ENCODE results near the gene GALNT8.

Gene GALNT8

GRCh38 chr12:4763549-4763948 lies 43.3 kb downstream of the GALNT8 start:
- no peak overlapping the region for H3K27ac ChIP-seq (ENCODE audit: low read depth, low read length)
- no peaks in the 10 kb centered on the region for H4K20me1 ChIP-seq (ENCODE audit: low read depth, low read length)
- H3K4me2 ChIP-seq (ENCODE audit: low read depth, low read length, poor library complexity, severe bottlenecking) = no peak overlapping the region
- no peak overlapping the region for H3K4me3 ChIP-seq (ENCODE audit: insufficient read depth, low read length, poor library complexity, severe bottlenecking)
- no peaks in the 10 kb centered on the region for H3K9me2 ChIP-seq (replicated peaks; ENCODE audit: insufficient read depth, low read length)
- TF ChIP-seq EZH2phosphoT487 (conservative IDR thresholded peaks at IDR 0.05; ENCODE audit: low read length) = no peak
- TF ChIP-seq CTCF (IDR thresholded peaks at IDR 0.05; ENCODE audit: insufficient read depth, low read length, poor library complexity, severe bottlenecking) = no peak
- H3K36me3 ChIP-seq (ENCODE audit: low read length) = no peaks in the 10 kb centered on the region
- H2AFZ ChIP-seq (ENCODE audit: low read depth, low read length, severe bottlenecking) = no peak overlapping the region
- no peaks in the 10 kb centered on the region for H3K27me3 ChIP-seq (ENCODE audit: low read length)
- H3K9me3 ChIP-seq (ENCODE audit: insufficient read depth, low read length) = no peaks in the 10 kb centered on the region
- H3F3A ChIP-seq (ENCODE audit: insufficient read depth) = no peaks in the 10 kb centered on the region
- no peaks in the 10 kb centered on the region for H3K79me2 ChIP-seq (ENCODE audit: insufficient read depth, low read length)
- no peak overlapping the region for H3K9ac ChIP-seq (ENCODE audit: low read length)

- H3K9me3 ChIP-seq (ENCODE audit: insufficient read depth, low read length) = no peaks in the 10 kb centered on the region
- no peak overlapping the region for H3K27ac ChIP-seq (ENCODE audit: low read depth, low read length)
- H3K4me3 ChIP-seq (ENCODE audit: insufficient read depth, low read length, poor library complexity, severe bottlenecking) = no peak overlapping the region
- H3K4me2 ChIP-seq (ENCODE audit: low read depth, low read length, poor library complexity, severe bottlenecking) = no peak overlapping the region
- H3K79me2 ChIP-seq (ENCODE audit: insufficient read depth, low read length) = no peaks in the 10 kb centered on the region
- H3K9me2 ChIP-seq (replicated peaks; ENCODE audit: insufficient read depth, low read length) = no peaks in the 10 kb centered on the region
- no peak overlapping the region for H3K9ac ChIP-seq (ENCODE audit: low read length)
- H4K20me1 ChIP-seq (ENCODE audit: low read depth, low read length) = no peaks in the 10 kb centered on the region
- no peak for TF ChIP-seq CTCF (IDR thresholded peaks at IDR 0.05; ENCODE audit: insufficient read depth, low read length, poor library complexity, severe bottlenecking)
- TF ChIP-seq EZH2phosphoT487 (conservative IDR thresholded peaks at IDR 0.05; ENCODE audit: low read length) = no peak
- H3K27me3 ChIP-seq (ENCODE audit: low read length) = no peaks in the 10 kb centered on the region
- H3K36me3 ChIP-seq (ENCODE audit: low read length) = no peaks in the 10 kb centered on the region
- no peak overlapping the region for H2AFZ ChIP-seq (ENCODE audit: low read depth, low read length, severe bottlenecking)
- no peaks in the 10 kb centered on the region for H3F3A ChIP-seq (ENCODE audit: insufficient read depth)
Measured at GRCh38 chr12:4766445-4766844, 46.2 kb downstream of the GALNT8 start.

- H3K9me2 ChIP-seq (replicated peaks; ENCODE audit: insufficient read depth, low read length) = no peaks in the 10 kb centered on the region
- no peak overlapping the region for H3K9ac ChIP-seq (ENCODE audit: low read length)
- no peak overlapping the region for H3K27ac ChIP-seq (ENCODE audit: low read depth, low read length)
- H3K36me3 ChIP-seq (ENCODE audit: low read length) = no peaks in the 10 kb centered on the region
- no peak overlapping the region for H2AFZ ChIP-seq (ENCODE audit: low read depth, low read length, severe bottlenecking)
- H4K20me1 ChIP-seq (ENCODE audit: low read depth, low read length) = no peaks in the 10 kb centered on the region
- H3K9me3 ChIP-seq (ENCODE audit: insufficient read depth, low read length) = no peaks in the 10 kb centered on the region
- H3K79me2 ChIP-seq (ENCODE audit: insufficient read depth, low read length) = no peaks in the 10 kb centered on the region
- no peak overlapping the region for H3K4me2 ChIP-seq (ENCODE audit: low read depth, low read length, poor library complexity, severe bottlenecking)
- no peaks in the 10 kb centered on the region for H3F3A ChIP-seq (ENCODE audit: insufficient read depth)
- H3K4me3 ChIP-seq (ENCODE audit: insufficient read depth, low read length, poor library complexity, severe bottlenecking) = no peak overlapping the region
- H3K27me3 ChIP-seq (ENCODE audit: low read length) = no peaks in the 10 kb centered on the region
- TF ChIP-seq CTCF (IDR thresholded peaks at IDR 0.05; ENCODE audit: insufficient read depth, low read length, poor library complexity, severe bottlenecking) (no peak), EZH2phosphoT487 (conservative IDR thresholded peaks at IDR 0.05; ENCODE audit: low read length) (no peak)
Measured at GRCh38 chr12:4767186-4767585, 47.0 kb downstream of the GALNT8 start.

All from SU-DHL-6 (cell line).